ENCODE data around the gene FBXW12.

The FBXW12 gene

DNA sequence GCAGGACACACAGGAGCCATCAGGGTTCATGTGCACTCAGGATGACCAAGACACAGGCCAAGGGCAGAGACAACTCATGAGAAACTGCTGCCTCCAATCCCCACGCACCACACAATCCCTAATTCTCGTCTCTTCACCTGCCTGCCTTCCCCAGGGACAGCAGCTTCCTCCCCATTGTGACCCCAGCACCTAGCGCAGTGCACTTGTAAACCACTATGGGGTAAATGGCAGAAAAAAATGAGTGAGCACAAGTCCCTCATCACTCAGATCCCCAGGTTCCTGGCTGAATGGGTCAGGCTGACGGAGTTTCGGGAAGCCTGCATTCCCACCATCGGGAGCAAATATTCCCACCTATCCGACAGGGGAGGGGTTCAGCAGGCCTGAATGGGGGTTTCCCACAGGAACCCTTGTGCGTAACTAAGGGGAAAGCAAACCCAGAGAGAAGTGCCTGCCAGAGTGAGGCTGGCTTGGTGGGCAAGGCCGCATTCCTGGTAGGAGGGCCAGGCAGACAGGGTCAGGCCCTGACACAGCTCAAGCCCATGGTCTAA, 39.1 kb downstream of the FBXW12 start:
- H2BK5ac ChIP-seq (ENCODE audit: low read length), result no peak overlapping the region
- H3K9me3 ChIP-seq (replicated peaks in 1 of 2; ENCODE audit: control insufficient read depth in 2 of 2, insufficient read depth in 1 of 2, low read depth in 1 of 2, low read length in 2 of 2), result no peaks in the 10 kb centered on the region
- peaks cover 92 to 100% of the 10 kb centered on the region in 2 donors for H3K36me3 ChIP-seq (replicated peaks in 1 of 2; ENCODE audit: control insufficient read depth in 2 of 2, insufficient read depth in 2 of 2, low read length in 2 of 2)
- H3K14ac ChIP-seq (ENCODE audit: low read length), result no peak overlapping the region
- H3K4me1 ChIP-seq (ENCODE audit: control insufficient read depth in 2 of 2, insufficient read depth in 1 of 2, low read depth in 1 of 2, low read length in 2 of 2), result no peaks in the 10 kb centered on the region
- no peak overlapping the region for H4K91ac ChIP-seq (ENCODE audit: low read depth, low read length, poor library complexity)
- no peak overlapping the region for H3K9ac ChIP-seq (ENCODE audit: low read depth, low read length, poor library complexity)
- no peak for DNase-seq (ENCODE audit: low spot score)
- H3K27ac ChIP-seq (replicated peaks; ENCODE audit: low read length), result no peak overlapping the region
- no peak overlapping the region for H4K8ac ChIP-seq (ENCODE audit: low read depth, low read length)
- H3K18ac ChIP-seq (ENCODE audit: low read length), result no peak overlapping the region
- peak overlapping the region in 1 of 2 donors; percentile 1 for H3K4me3 ChIP-seq (ENCODE audit: low read length in 2 of 2)
- no peak overlapping the region for H2AK5ac ChIP-seq (ENCODE audit: low read depth, low read length)
- no peaks in the 10 kb centered on the region for H3K27me3 ChIP-seq (ENCODE audit: control insufficient read depth in 3 of 3, insufficient read depth in 3 of 3, low read depth in 1 of 3, low read length in 3 of 3)
- WGBS, 2 donors (ENCODE audit: extremely low coverage in 2 of 2, insufficient read length in 2 of 2, insufficient replicate concordance in 1 of 2), result no CpG with 5 or more reads among the region's 9 CpGs
- H2BK12ac ChIP-seq (ENCODE audit: low read length), result no peak overlapping the region
- H3K4ac ChIP-seq (ENCODE audit: low read length), result no peak overlapping the region
- no peak overlapping the region for H3K23ac ChIP-seq (ENCODE audit: low read depth, low read length, poor library complexity)
- H2BK120ac ChIP-seq (ENCODE audit: low read depth, low read length), result no peak overlapping the region
- no peak overlapping the region for H2BK15ac ChIP-seq (ENCODE audit: low read length)
- no peak overlapping the region for H2AFZ ChIP-seq (ENCODE audit: low read length)
- peaks cover 17% of the 10 kb centered on the region for H3K79me1 ChIP-seq (ENCODE audit: low read depth, low read length)
- no peak overlapping the region for H3K4me2 ChIP-seq (ENCODE audit: insufficient read depth, low read length, poor library complexity, severe bottlenecking)

GRCh38 chr3:48411606-48412374, 39.8 kb downstream of the FBXW12 start:
- no peak overlapping the region for H3K14ac ChIP-seq (ENCODE audit: low read length)
- no CpG with 5 or more reads among the region's 11 CpGs for WGBS, 2 donors (ENCODE audit: extremely low coverage in 2 of 2, insufficient read length in 2 of 2, insufficient replicate concordance in 1 of 2)
- peak overlapping the region; percentile 7 for H4K91ac ChIP-seq (ENCODE audit: low read depth, low read length, poor library complexity)
- H3K4me2 ChIP-seq (ENCODE audit: insufficient read depth, low read length, poor library complexity, severe bottlenecking), result no peak overlapping the region
- H3K36me3 ChIP-seq (replicated peaks in 1 of 2; ENCODE audit: control insufficient read depth in 2 of 2, insufficient read depth in 2 of 2, low read length in 2 of 2), result peaks cover 92 to 100% of the 10 kb centered on the region in 2 donors
- H3K4me1 ChIP-seq (ENCODE audit: control insufficient read depth in 2 of 2, insufficient read depth in 1 of 2, low read depth in 1 of 2, low read length in 2 of 2), result no peaks in the 10 kb centered on the region
- peak overlapping the region; percentile 24 for H3K4ac ChIP-seq (ENCODE audit: low read length)
- no peaks in the 10 kb centered on the region for H3K9me3 ChIP-seq (replicated peaks in 1 of 2; ENCODE audit: control insufficient read depth in 2 of 2, insufficient read depth in 1 of 2, low read depth in 1 of 2, low read length in 2 of 2)
- no peak overlapping the region for H3K23ac ChIP-seq (ENCODE audit: low read depth, low read length, poor library complexity)
- no peak overlapping the region for H2BK5ac ChIP-seq (ENCODE audit: low read length)
- peaks cover 17% of the 10 kb centered on the region for H3K79me1 ChIP-seq (ENCODE audit: low read depth, low read length)
- H2BK120ac ChIP-seq (ENCODE audit: low read depth, low read length), result no peak overlapping the region
- no peak overlapping the region for H3K18ac ChIP-seq (ENCODE audit: low read length)
- DNase-seq (ENCODE audit: low spot score), result no peak
- no peak overlapping the region for H2BK15ac ChIP-seq (ENCODE audit: low read length)
- H2AFZ ChIP-seq (ENCODE audit: low read length), result no peak overlapping the region
- H4K8ac ChIP-seq (ENCODE audit: low read depth, low read length), result no peak overlapping the region
- H2AK5ac ChIP-seq (ENCODE audit: low read depth, low read length), result no peak overlapping the region
- no peak overlapping the region for H3K27ac ChIP-seq (replicated peaks; ENCODE audit: low read length)
- H3K9ac ChIP-seq (ENCODE audit: low read depth, low read length, poor library complexity), result peak overlapping the region; percentile 30
- no peak overlapping the region for H2BK12ac ChIP-seq (ENCODE audit: low read length)
- no peak overlapping the region for H3K4me3 ChIP-seq (ENCODE audit: low read length in 2 of 2)
- no peaks in the 10 kb centered on the region for H3K27me3 ChIP-seq (ENCODE audit: control insufficient read depth in 3 of 3, insufficient read depth in 3 of 3, low read depth in 1 of 3, low read length in 3 of 3)

GRCh38 chr3:48412375-48413001, 40.5 kb downstream of the FBXW12 start:
- peaks cover 17% of the 10 kb centered on the region for H3K79me1 ChIP-seq (ENCODE audit: low read depth, low read length)
- DNase-seq (ENCODE audit: low spot score), result no peak

GRCh38 chr3:48413086-48413485, 41.1 kb downstream of the FBXW12 start:
- no CpG with 5 or more reads among the region's 8 CpGs for WGBS, 2 donors (ENCODE audit: extremely low coverage in 2 of 2, insufficient read length in 2 of 2, insufficient replicate concordance in 1 of 2)
- no peak for DNase-seq (ENCODE audit: low spot score)
- no peaks in the 10 kb centered on the region for H3K9me3 ChIP-seq (replicated peaks in 1 of 2; ENCODE audit: control insufficient read depth in 2 of 2, insufficient read depth in 1 of 2, low read depth in 1 of 2, low read length in 2 of 2)
- no peaks in the 10 kb centered on the region for H3K4me1 ChIP-seq (ENCODE audit: control insufficient read depth in 2 of 2, insufficient read depth in 1 of 2, low read depth in 1 of 2, low read length in 2 of 2)
- no peak overlapping the region for H3K9ac ChIP-seq (ENCODE audit: low read depth, low read length, poor library complexity)
- no peak overlapping the region for H2AFZ ChIP-seq (ENCODE audit: low read length)
- H3K4me2 ChIP-seq (ENCODE audit: insufficient read depth, low read length, poor library complexity, severe bottlenecking), result no peak overlapping the region
- no peak overlapping the region for H2BK120ac ChIP-seq (ENCODE audit: low read depth, low read length)
- no peak overlapping the region for H3K27ac ChIP-seq (replicated peaks; ENCODE audit: low read length)
- H2BK15ac ChIP-seq (ENCODE audit: low read length), result no peak overlapping the region
- no peak overlapping the region for H4K91ac ChIP-seq (ENCODE audit: low read depth, low read length, poor library complexity)
- H3K4me3 ChIP-seq (ENCODE audit: low read length in 2 of 2), result no peak overlapping the region
- H3K79me1 ChIP-seq (ENCODE audit: low read depth, low read length), result peaks cover 19% of the 10 kb centered on the region
- H3K27me3 ChIP-seq (ENCODE audit: control insufficient read depth in 3 of 3, insufficient read depth in 3 of 3, low read depth in 1 of 3, low read length in 3 of 3), result no peaks in the 10 kb centered on the region
- H2BK12ac ChIP-seq (ENCODE audit: low read length), result no peak overlapping the region
- H3K4ac ChIP-seq (ENCODE audit: low read length), result no peak overlapping the region
- H3K36me3 ChIP-seq (replicated peaks in 1 of 2; ENCODE audit: control insufficient read depth in 2 of 2, insufficient read depth in 2 of 2, low read length in 2 of 2), result peaks cover 96 to 100% of the 10 kb centered on the region in 2 donors
- H2AK5ac ChIP-seq (ENCODE audit: low read depth, low read length), result no peak overlapping the region
- no peak overlapping the region for H2BK5ac ChIP-seq (ENCODE audit: low read length)
- no peak overlapping the region for H3K14ac ChIP-seq (ENCODE audit: low read length)
- H3K18ac ChIP-seq (ENCODE audit: low read length), result no peak overlapping the region
- H3K23ac ChIP-seq (ENCODE audit: low read depth, low read length, poor library complexity), result peak overlapping the region; percentile 4
- no peak overlapping the region for H4K8ac ChIP-seq (ENCODE audit: low read depth, low read length)

More at GRCh38 chr3:48412375-48413001, 40.5 kb downstream of the FBXW12 start:
- Histone ChIP-seq H2BK15ac (ENCODE audit: low read length) (no peak overlapping the region), H3K4me3 (ENCODE audit: low read length in 2 of 2) (no peak overlapping the region), H2BK120ac (ENCODE audit: low read depth, low read length) (no peak overlapping the region), H3K18ac (ENCODE audit: low read length) (no peak overlapping the region), H4K8ac (ENCODE audit: low read depth, low read length) (peak overlapping the region; percentile 48), H2BK5ac (ENCODE audit: low read length) (no peak overlapping the region), H4K91ac (ENCODE audit: low read depth, low read length, poor library complexity) (peak overlapping the region; percentile 7), H3K4me1 (ENCODE audit: control insufficient read depth in 2 of 2, insufficient read depth in 1 of 2, low read depth in 1 of 2, low read length in 2 of 2) (no peaks in the 10 kb centered on the region), H3K9me3 (replicated peaks in 1 of 2; ENCODE audit: control insufficient read depth in 2 of 2, insufficient read depth in 1 of 2, low read depth in 1 of 2, low read length in 2 of 2) (no peaks in the 10 kb centered on the region), H3K36me3 (replicated peaks in 1 of 2; ENCODE audit: control insufficient read depth in 2 of 2, insufficient read depth in 2 of 2, low read length in 2 of 2) (peaks cover 93 to 100% of the 10 kb centered on the region in 2 donors), H2AFZ (ENCODE audit: low read length) (no peak overlapping the region), H3K4me2 (ENCODE audit: insufficient read depth, low read length, poor library complexity, severe bottlenecking) (no peak overlapping the region), H3K9ac (ENCODE audit: low read depth, low read length, poor library complexity) (peak overlapping the region; percentile 50), H3K27ac (replicated peaks; ENCODE audit: low read length) (no peak overlapping the region), H2BK12ac (ENCODE audit: low read length) (no peak overlapping the region), H3K27me3 (ENCODE audit: control insufficient read depth in 3 of 3, insufficient read depth in 3 of 3, low read depth in 1 of 3, low read length in 3 of 3) (no peaks in the 10 kb centered on the region), H2AK5ac (ENCODE audit: low read depth, low read length) (no peak overlapping the region), H3K4ac (ENCODE audit: low read length) (no peak overlapping the region), H3K14ac (ENCODE audit: low read length) (no peak overlapping the region), H3K23ac (ENCODE audit: low read depth, low read length, poor library complexity) (peak overlapping the region; percentile 52)
- no CpG with 5 or more reads among the region's 19 CpGs for WGBS, 2 donors (ENCODE audit: extremely low coverage in 2 of 2, insufficient read length in 2 of 2, insufficient replicate concordance in 1 of 2)
